ENCODE data around the gene C1orf35. TPM values are rescaled to one million over a fixed set of nuclear protein-coding genes. Genes with fewer than 3 reads are reported as not detected.

Gene C1orf35
- total RNA-seq, 2 donors from 2014 or later: 18.3 TPM

DNA sequence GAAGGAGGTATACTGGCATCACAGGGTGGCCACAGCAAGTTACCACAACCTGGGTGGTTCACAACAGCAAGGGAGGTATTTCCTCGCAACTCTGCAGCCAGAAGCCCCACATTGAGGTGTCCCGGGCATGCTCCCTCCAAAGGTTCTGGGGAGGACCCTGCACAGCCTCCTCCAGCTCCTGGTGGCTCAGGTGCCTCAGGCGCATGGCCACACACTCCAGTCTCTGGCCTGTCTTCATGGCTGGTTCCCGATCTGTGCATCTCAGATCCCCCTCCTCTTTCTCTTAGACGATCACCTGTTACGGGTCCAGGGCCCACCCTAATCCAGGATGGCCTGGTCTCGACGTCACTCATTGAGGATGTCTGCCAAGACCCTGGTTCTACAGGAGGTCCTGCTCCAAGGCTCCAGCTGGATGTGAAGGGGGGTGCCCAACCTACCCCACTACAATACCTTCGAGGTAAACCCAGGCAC lies 27.3 kb downstream of the C1orf35 start:
- Mint-ChIP-seq H3K36me3 (ENCODE audit: low read depth) (no peaks in the 10 kb centered on the region), H3K27ac (no peak overlapping the region), H3K27me3 (no peaks in the 10 kb centered on the region), H3K4me1 (no peaks in the 10 kb centered on the region), H3K9me3 (no peaks in the 10 kb centered on the region), H3K4me3 (no peak overlapping the region)
- no peak for ATAC-seq (replicated peaks)

DNA sequence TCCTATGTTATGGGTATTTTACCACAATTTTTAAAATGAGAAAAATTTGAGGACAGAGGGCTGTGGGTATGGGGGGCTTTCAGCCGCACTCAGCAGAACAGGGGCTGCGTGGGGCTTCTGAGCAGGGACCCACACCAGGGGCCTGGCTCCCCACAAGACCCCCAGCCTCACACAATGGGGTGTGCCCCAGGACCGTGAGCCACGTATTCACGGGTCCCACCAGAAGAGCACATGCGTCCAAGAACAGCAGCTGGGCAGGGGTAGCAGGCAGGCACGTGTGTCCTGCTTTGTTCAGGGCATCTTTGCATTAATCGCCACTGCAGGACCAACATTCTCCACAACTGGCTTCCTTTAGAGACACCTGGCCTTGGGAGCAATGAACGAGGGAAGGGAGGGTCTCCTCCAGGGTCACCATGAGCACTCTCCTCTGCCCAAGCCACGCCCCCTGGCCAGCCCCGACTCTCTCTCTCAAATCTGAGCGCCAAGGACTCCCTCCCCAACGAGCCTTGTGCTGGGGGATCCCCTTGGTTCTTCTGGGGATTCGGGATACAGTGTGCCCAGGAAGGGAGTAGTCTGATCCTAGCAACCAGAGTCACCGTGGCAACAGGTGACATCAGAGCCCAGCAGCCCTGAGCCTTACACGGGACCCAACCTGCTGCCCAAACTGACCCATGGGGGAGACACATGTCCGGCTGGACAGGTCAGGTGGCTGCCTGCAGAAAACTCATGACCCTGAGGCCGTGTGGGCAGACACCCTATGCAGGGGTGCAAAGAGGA lies 28.0 kb downstream of the C1orf35 start:
- no peaks in the 10 kb centered on the region for H3K9me3 Mint-ChIP-seq
- no peak overlapping the region for H3K4me3 Mint-ChIP-seq
- no peak overlapping the region for H3K27ac Mint-ChIP-seq
- H3K36me3 Mint-ChIP-seq (ENCODE audit: low read depth): no peaks in the 10 kb centered on the region
- no peak for ATAC-seq (replicated peaks)
- H3K4me1 Mint-ChIP-seq: no peaks in the 10 kb centered on the region
- H3K27me3 Mint-ChIP-seq: no peaks in the 10 kb centered on the region

DNA sequence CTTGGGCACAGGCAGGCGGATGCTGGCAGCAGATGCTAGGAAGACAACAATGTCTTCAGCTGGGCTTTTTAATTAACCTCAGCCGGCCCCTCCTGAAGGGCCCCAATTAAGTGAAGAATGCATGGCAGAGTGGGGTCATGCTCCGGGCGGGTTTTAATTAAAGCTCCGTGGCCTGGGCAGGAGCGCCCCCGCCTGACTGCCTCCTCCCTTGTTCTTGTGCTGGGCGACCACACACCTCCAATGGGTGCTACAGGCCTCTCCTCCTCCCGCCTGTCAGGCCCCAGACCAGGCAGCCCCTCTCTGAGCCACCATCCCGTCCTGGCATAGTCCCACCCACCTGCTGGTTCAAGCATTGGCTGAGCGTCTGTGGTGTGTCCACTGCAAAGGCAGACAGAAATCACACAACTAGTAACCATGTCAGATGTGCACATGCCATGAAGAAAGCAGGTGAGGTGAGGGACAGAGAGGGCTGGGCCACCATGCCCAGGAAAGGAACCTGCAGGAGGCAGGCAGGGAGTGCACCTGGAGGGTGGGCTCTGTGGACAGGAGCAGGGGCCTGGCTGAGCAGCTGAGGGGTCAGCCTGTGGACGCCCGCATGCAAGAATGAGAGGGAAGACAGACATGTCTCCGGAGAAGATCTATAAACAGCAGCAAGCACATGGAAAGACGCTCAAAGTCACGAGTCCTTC lies 29.1 kb downstream of the C1orf35 start:
- no peak overlapping the region for H3K27ac Mint-ChIP-seq
- H3K4me1 Mint-ChIP-seq: no peaks in the 10 kb centered on the region
- ATAC-seq (replicated peaks): no peak
- no peak overlapping the region for H3K4me3 Mint-ChIP-seq
- H3K36me3 Mint-ChIP-seq (ENCODE audit: low read depth): no peaks in the 10 kb centered on the region
- no peaks in the 10 kb centered on the region for H3K9me3 Mint-ChIP-seq
- no peaks in the 10 kb centered on the region for H3K27me3 Mint-ChIP-seq

DNA sequence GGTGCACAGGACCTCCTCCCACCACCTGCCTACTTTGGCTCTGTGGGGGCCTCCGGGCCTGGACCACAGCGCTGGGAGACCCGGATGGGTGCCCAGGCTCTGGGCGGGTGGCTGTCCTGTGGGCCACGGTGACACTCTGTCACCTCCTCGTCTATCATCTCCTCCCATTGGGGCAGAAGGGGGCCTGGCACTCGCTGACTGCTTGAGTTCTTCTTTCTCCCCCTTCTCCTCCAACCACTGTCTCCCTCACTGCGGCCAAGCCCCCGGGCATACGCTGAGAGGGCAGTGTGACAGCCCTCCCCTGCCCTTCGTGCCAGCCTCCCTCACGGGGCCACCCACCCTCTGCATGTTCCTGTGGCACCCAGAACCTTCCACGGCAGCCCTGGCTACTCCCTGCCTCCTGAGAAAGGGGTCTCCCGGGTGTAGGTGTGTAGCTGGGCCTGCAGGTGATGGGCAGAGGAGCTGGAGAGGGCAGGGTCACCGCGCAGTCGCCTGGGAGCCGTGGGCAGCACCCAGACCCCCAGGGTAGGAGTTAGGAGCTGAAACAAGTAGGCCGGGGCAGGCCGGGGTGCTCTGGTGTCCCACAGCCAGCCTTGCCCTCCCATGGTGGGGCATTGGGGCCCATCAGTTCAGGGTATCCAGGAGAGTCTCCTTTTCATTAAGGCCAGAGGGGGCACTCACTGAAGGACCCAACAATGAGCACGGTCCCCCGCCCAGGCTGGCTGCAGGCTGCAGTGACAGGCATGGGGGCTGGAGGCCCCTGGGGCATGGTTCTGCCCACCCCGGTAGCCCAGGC lies 29.9 kb downstream of the C1orf35 start:
- Mint-ChIP-seq H3K4me1 (no peaks in the 10 kb centered on the region), H3K36me3 (ENCODE audit: low read depth) (no peaks in the 10 kb centered on the region), H3K27ac (no peak overlapping the region), H3K9me3 (no peaks in the 10 kb centered on the region), H3K4me3 (no peak overlapping the region), H3K27me3 (no peaks in the 10 kb centered on the region)
- peak; percentile 23 for ATAC-seq (replicated peaks)

DNA sequence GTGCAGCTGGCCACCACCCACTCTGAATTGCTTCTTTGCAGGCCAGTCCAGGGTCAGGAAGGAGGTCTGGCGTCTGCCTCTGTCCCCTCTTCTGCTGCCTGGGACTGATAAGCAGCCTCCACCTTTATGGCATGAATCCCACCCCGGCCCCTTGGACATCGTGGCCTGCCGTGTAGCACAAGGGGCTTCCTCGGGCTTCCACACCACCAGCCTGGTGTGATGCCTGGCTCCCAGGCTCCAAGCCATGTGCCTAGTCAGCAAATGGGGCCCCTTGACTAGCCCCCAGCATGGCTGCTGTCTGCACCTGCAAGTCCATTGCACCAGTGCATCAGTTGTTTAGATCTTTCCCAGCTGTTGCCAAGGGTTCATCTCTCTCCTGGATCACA lies 30.5 kb downstream of the C1orf35 start:
- H3K9me3 Mint-ChIP-seq: no peaks in the 10 kb centered on the region

DNA sequence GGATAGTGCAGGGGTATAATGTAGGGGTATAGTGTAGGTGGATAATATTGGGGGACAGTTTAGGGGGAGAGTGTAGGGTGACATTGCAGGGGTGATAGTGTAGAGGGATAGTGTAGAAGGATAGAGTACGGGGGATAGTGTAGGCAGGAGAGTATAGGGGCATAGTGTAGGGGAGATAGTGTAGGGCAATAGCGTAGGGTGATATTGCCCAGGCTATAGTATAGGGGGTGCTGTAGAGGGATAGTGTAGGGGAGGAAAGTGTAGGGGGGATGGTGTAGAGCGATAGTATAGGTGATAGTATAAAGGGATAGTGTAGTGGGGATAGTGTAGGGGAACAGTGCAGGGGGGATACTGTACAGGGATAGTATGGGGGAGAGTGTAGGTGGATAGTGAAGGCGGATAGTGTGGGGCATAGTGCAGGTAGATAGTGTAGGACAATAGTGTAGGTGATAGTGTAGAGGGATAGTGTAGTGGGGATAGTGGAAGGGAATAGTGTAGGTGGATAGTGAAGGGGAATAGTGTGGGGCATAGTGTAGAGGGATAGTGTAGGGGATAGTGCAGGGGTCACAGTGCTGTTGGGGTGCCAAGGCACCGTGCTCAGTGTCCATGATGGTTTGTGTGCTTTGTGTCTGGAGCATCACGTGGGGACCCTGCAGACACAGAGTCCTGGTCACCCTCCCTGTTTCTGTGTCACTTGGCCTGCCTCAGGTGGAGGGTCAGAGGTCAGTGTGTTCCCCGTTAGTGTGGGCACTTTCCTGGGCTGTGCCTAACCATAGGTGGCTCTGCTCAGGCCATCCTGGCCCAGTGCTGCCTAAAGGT lies 31.1 kb downstream of the C1orf35 start:
- H3K27ac Mint-ChIP-seq: no peak overlapping the region
- no peaks in the 10 kb centered on the region for H3K4me1 Mint-ChIP-seq
- H3K27me3 Mint-ChIP-seq: no peaks in the 10 kb centered on the region
- H3K9me3 Mint-ChIP-seq: no peaks in the 10 kb centered on the region
- no peak overlapping the region for H3K4me3 Mint-ChIP-seq
- ATAC-seq (replicated peaks): peak; percentile 23
- no peaks in the 10 kb centered on the region for H3K36me3 Mint-ChIP-seq (ENCODE audit: low read depth)

More for the DNA sequence above, 30.5 kb downstream of the C1orf35 start:
- ATAC-seq (replicated peaks): no peak
- no peaks in the 10 kb centered on the region for H3K36me3 Mint-ChIP-seq (ENCODE audit: low read depth)
- H3K4me3 Mint-ChIP-seq: no peak overlapping the region
- no peak overlapping the region for H3K27ac Mint-ChIP-seq
- no peaks in the 10 kb centered on the region for H3K27me3 Mint-ChIP-seq
- no peaks in the 10 kb centered on the region for H3K4me1 Mint-ChIP-seq

DNA sequence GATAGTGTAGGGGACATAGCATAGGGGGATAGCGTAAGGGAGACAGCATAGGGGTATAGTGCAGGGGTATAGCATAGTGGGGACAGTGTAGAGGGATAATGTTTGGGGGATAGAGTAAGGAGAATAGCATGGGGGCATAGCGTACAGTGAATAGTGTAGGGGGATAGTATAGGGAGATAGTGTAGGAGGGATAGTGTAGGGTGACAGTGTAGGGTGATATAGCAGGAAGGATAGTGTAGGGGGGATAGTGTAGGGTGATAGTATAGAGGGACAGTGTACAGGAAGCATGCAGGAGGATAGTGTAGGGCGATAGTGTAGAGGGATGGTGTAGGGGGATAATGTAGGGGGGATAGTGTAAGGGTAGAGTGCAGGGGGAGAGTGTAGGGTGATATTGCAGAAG lies 32.3 kb downstream of the C1orf35 start:
- Mint-ChIP-seq H3K4me1 (no peaks in the 10 kb centered on the region), H3K36me3 (ENCODE audit: low read depth) (no peaks in the 10 kb centered on the region), H3K9me3 (no peaks in the 10 kb centered on the region), H3K27me3 (peaks cover 3% of the 10 kb centered on the region), H3K27ac (no peak overlapping the region), H3K4me3 (no peak overlapping the region)
- no peak for ATAC-seq (replicated peaks)

DNA sequence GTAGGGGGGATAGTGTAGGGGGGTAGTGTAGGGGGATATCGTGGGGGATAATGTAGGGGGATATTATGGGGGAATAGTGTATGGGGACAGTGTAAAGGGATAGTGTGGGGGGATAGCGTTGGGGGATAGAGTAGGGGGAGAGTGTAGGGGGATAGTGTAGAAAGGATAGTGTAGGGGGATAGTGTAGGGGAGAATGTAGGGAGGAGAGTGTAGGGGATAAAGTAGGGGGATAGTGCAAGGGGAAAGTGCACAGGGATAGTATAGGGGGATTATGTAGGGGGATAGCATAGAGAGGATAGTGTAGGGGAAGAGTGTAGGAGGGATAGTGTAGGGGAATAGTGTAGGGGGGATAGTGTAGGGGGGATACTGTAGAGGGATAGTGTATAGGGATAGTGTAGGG lies 33.0 kb downstream of the C1orf35 start:
- Mint-ChIP-seq H3K27me3 (peaks cover 3% of the 10 kb centered on the region), H3K27ac (no peak overlapping the region), H3K4me1 (no peaks in the 10 kb centered on the region), H3K36me3 (ENCODE audit: low read depth) (no peaks in the 10 kb centered on the region), H3K4me3 (no peak overlapping the region), H3K9me3 (no peaks in the 10 kb centered on the region)
- ATAC-seq (replicated peaks): no peak

DNA sequence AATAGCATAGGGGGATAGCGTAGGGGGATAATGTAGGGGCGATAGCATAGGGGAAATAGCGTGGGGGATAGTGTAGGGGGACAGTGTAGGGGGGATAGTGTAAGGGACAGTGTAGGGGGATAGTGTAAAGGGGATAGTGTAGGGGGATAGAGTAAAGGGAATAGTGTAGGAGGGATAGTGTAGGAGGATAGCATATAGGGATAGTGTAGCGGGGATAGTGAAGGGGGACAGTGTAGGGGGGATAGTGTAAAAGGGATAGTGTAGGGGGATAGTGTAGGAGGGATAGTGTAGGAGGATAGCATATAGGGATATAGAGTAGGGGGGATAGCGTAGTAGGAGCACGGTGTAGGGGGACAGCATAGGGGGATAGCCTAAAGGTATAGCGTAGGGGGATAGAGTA lies 34.8 kb downstream of the C1orf35 start:
- Mint-ChIP-seq H3K9me3 (no peaks in the 10 kb centered on the region), H3K4me1 (no peaks in the 10 kb centered on the region), H3K27me3 (peaks cover 3% of the 10 kb centered on the region), H3K4me3 (no peak overlapping the region), H3K36me3 (ENCODE audit: low read depth) (no peaks in the 10 kb centered on the region), H3K27ac (no peak overlapping the region)
- ATAC-seq (replicated peaks): no peak

DNA sequence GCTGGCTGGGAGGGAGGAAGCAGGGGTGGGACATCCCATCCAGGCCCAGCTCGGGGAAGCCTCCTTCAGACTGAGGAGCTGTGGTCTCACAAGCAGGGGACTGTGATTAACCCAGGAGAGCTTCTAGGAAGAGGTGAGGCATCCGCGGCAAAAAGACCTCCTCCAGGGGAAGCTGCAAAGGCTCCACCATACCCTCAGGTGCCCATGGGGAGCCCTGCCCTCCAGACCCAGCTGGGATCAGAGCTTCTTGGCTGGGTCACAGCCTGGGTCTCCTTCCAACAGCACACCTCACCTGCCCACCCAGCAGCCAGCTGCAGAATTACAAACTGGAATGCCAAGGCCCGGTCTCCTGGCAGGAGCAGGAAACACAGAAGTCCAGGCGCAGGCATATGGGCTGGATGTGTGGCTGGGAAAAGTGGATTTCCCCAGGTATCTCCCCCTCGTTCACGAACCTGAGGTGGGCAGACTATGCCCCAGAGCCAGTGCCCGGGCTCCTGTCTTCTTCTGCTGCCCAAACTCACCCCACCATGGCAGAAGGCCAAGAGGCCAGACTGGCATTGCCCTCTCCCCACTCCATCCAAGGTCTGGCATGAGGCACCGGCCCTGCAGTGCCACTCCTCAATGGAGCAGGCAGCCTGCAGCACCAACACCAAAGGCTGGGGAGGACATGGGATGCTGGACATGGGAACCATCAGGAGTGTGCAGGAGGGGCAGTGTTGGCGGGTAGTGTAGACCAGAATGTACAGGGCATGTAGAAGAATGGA lies 36.1 kb downstream of the C1orf35 start:
- no peak for ATAC-seq (replicated peaks)
- Mint-ChIP-seq H3K27me3 (peaks cover 3% of the 10 kb centered on the region), H3K4me1 (no peaks in the 10 kb centered on the region), H3K9me3 (no peaks in the 10 kb centered on the region), H3K4me3 (no peak overlapping the region), H3K36me3 (ENCODE audit: low read depth) (no peaks in the 10 kb centered on the region), H3K27ac (no peak overlapping the region)

DNA sequence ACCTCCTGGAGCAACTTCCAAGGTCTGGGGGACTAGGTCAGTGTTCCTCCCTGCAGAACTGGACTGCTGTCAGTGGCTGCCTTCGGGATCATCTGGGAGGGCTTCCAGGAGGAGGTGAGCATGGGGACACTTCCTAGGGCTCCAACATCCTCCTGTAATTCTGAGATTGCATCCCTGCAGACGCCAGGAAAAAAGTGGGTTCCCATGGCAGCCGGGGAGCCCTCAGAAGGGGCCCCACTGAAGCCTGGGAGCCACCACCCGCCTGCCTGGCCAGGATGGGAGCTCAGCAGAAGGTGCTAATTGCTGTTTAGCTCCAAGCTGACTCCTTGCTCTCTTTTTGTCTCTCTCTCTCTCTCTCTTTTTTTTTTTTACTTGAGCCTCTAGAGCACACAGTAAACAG lies 36.7 kb downstream of the C1orf35 start:
- H3K4me1 Mint-ChIP-seq: no peaks in the 10 kb centered on the region
- H3K27ac Mint-ChIP-seq: no peak overlapping the region
- no peak for ATAC-seq (replicated peaks)
- H3K4me3 Mint-ChIP-seq: no peak overlapping the region
- peaks cover 3% of the 10 kb centered on the region for H3K27me3 Mint-ChIP-seq
- no peaks in the 10 kb centered on the region for H3K36me3 Mint-ChIP-seq (ENCODE audit: low read depth)
- H3K9me3 Mint-ChIP-seq: no peaks in the 10 kb centered on the region

DNA sequence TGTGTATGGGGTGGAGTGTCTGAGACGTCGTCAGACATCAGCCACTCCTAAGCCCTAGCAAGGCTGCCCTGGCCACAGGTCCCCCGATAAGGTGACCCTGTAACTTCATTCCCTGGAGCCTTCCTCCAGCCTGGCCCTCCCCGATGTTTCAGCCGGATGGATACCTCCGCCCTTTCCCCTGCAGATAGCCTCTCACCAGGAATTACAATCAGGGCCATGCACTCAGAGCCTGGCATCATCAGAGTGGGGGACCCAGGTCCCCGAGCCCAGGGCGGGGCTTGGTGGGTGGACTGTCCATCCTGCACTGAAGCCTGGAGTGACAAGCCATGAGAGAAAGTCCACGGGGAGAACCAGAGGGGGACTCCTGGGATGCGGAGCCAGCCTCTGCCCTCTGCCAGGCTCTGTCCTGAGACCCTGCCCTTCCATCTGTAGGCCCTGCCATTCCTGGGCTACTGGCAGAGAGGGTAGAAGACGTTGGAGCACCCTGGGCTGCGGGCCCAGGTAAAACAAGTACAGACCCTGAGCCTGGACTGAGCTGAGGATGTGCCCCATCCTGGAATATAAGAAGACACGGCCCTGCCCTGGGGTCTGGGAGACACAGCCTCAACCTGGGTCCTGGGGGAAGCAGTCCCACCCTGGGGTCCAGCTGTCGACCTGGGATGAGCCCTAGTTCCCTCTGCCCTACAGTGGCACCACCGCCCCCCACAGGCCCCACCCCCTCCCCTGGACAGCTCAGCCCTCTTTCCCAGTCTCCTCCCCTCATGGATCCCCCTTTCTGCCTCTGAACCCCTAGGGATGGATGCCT lies 37.4 kb downstream of the C1orf35 start:
- no peak for ATAC-seq (replicated peaks)
- H3K4me3 Mint-ChIP-seq: no peak overlapping the region
- no peak overlapping the region for H3K27ac Mint-ChIP-seq
- H3K9me3 Mint-ChIP-seq: no peaks in the 10 kb centered on the region
- H3K36me3 Mint-ChIP-seq (ENCODE audit: low read depth): no peaks in the 10 kb centered on the region
- H3K27me3 Mint-ChIP-seq: peaks cover 9% of the 10 kb centered on the region
- H3K4me1 Mint-ChIP-seq: peaks cover 5% of the 10 kb centered on the region

Data from activated T-helper 17 cell treated with anti-CD3 and anti-CD28 coated beads, Interleukin-2, amount 50 U/mL, for 72 hours (primary cell).